HEK293 (cell line): Measurements from ENCODE around the gene KRTCAP2.

Experiments used
- CTCF ChIA-PET: fragments of 350-600 bp; formaldehyde crosslinking; extraction: SDS; loops from one replicate; lab custom pipeline; 2021; ENCODE audit warnings: antibody characterized with exemption; lab: Yijun Ruan, JAX
- POLR2A ChIA-PET: fragments of 300-600 bp; formaldehyde crosslinking; extraction: SDS; loops from one replicate; lab custom pipeline; 2020; ENCODE audit warnings: antibody characterized with exemption, inconsistent platforms; lab: Yijun Ruan, JAX
- H3K27ac ChIP-seq: fragments of 200-500 bp; sonication (Bioruptor generic); 2 replicates; pipeline ENCODE4 v1.5.1; 2014; ENCODE audit warnings: low read depth, low read length, control low read depth, inconsistent platforms; ENCODE audit errors: extremely low read depth
- H3K36me3 ChIP-seq, 2 experiments: fragments of 200-500 bp in 1 of 2; sonication (Bioruptor generic) in 1 of 2; 1 replicate in 1 of 2; 2 replicates in 1 of 2; pipeline ENCODE4 v1.5.1; 2014 to 2017; ENCODE audit warnings: inconsistent platforms in 2 of 2, low read length in 2 of 2; ENCODE audit not compliant: control insufficient read depth in 2 of 2, insufficient read depth in 1 of 2
- H3K4me1 ChIP-seq: fragments of 200-500 bp; sonication (Bioruptor generic); 2 replicates; pipeline ENCODE4 v1.5.1; 2014; ENCODE audit warnings: mild to moderate bottlenecking, low read length, inconsistent platforms; ENCODE audit not compliant: control insufficient read depth, insufficient read depth
- H3K4me3 ChIP-seq: 2 replicates; pipeline ENCODE4 v1.5.1; 2011; ENCODE audit warnings: low read depth, mild to moderate bottlenecking, control low read depth, low read length, moderate library complexity
- H3K9me3 ChIP-seq: fragments of 200-500 bp; sonication (Bioruptor generic); 2 replicates; pipeline ENCODE4 v1.5.1; 2014; ENCODE audit warnings: low read depth, low read length, inconsistent platforms; ENCODE audit not compliant: control insufficient read depth, insufficient read depth
- HIC1 ChIP-seq: fragments of 450-650 bp; formaldehyde crosslinking; IDR thresholded peaks from 2 replicates; pipeline ENCODE4 v1.5.1; 2016; ENCODE audit warnings: missing biosample characterization, missing genetic modification characterization
- INSM2 ChIP-seq: fragments of 450-650 bp; formaldehyde crosslinking; IDR thresholded peaks from 2 replicates; pipeline ENCODE4 v1.5.1; 2016; ENCODE audit warnings: missing biosample characterization, missing genetic modification characterization
- KLF7 ChIP-seq: fragments of 450-650 bp; formaldehyde crosslinking; IDR thresholded peaks from 2 replicates; pipeline ENCODE4 v1.5.1; 2016; ENCODE audit warnings: missing biosample characterization, missing genetic modification characterization, borderline replicate concordance
- PRDM2 ChIP-seq: fragments of 450-650 bp; formaldehyde crosslinking; IDR thresholded peaks from 2 replicates; pipeline ENCODE4 v1.5.1; 2016; ENCODE audit warnings: missing biosample characterization, missing genetic modification characterization, borderline replicate concordance
- SP2 ChIP-seq: fragments of 450-650 bp; formaldehyde crosslinking; IDR thresholded peaks from 2 replicates; pipeline ENCODE4 v1.5.1; 2016; ENCODE audit warnings: missing biosample characterization, missing genetic modification characterization
- ZBTB17 ChIP-seq: fragments of 450-650 bp; formaldehyde crosslinking; IDR thresholded peaks from 2 replicates; pipeline ENCODE4 v1.5.1; 2016; ENCODE audit warnings: missing biosample characterization, missing genetic modification characterization
- ZFP37 ChIP-seq: fragments of 450-650 bp; formaldehyde crosslinking; IDR thresholded peaks from 2 replicates; pipeline ENCODE4 v1.5.1; 2016; ENCODE audit warnings: missing biosample characterization, missing genetic modification characterization
- ZIC2 ChIP-seq: fragments of 450-650 bp; formaldehyde crosslinking; IDR thresholded peaks from 2 replicates; pipeline ENCODE4 v1.5.1; 2016; ENCODE audit warnings: missing biosample characterization, missing genetic modification characterization
- ZNF121 ChIP-seq: fragments of 450-650 bp; formaldehyde crosslinking; IDR thresholded peaks from 2 replicates; pipeline ENCODE4 v1.5.1; 2016; ENCODE audit warnings: missing biosample characterization, missing genetic modification characterization
- ZNF133 ChIP-seq: fragments of 450-650 bp; formaldehyde crosslinking; IDR thresholded peaks from 2 replicates; pipeline ENCODE4 v1.5.1; 2016; ENCODE audit warnings: missing biosample characterization, missing genetic modification characterization
- ZNF155 ChIP-seq: fragments of 450-650 bp; formaldehyde crosslinking; IDR thresholded peaks from 2 replicates; pipeline ENCODE4 v1.5.1; 2016; ENCODE audit warnings: missing biosample characterization, missing genetic modification characterization
- ZNF223 ChIP-seq: fragments of 450-650 bp; formaldehyde crosslinking; IDR thresholded peaks from 2 replicates; pipeline ENCODE4 v1.5.1; 2016; ENCODE audit warnings: missing biosample characterization, missing genetic modification characterization
- ZNF26 ChIP-seq: fragments of 450-650 bp; formaldehyde crosslinking; IDR thresholded peaks from 2 replicates; pipeline ENCODE4 v1.5.1; 2016; ENCODE audit warnings: missing biosample characterization, missing genetic modification characterization
- ZNF302 ChIP-seq: fragments of 450-650 bp; formaldehyde crosslinking; IDR thresholded peaks from 2 replicates; pipeline ENCODE4 v1.5.1; 2016; ENCODE audit warnings: missing biosample characterization, missing genetic modification characterization, low read depth
- ZNF335 ChIP-seq: fragments of 450-650 bp; formaldehyde crosslinking; conservative IDR thresholded peaks from 2 replicates; pipeline ENCODE4 v1.5.1; 2016; ENCODE audit warnings: missing biosample characterization, missing genetic modification characterization
- ZNF449 ChIP-seq: fragments of 450-650 bp; formaldehyde crosslinking; IDR thresholded peaks from 2 replicates; pipeline ENCODE4 v1.5.1; 2017; ENCODE audit warnings: missing biosample characterization, mild to moderate bottlenecking, missing genetic modification characterization, moderate library complexity
- ZNF544 ChIP-seq: fragments of 450-650 bp; formaldehyde crosslinking; IDR thresholded peaks from 2 replicates; pipeline ENCODE4 v1.5.0; 2017; ENCODE audit warnings: missing biosample characterization, missing genetic modification characterization
- ZNF561 ChIP-seq: fragments of 450-650 bp; IDR thresholded peaks from 2 replicates; pipeline ENCODE4 v1.5.1; 2018; ENCODE audit warnings: missing biosample characterization, missing genetic modification characterization, borderline replicate concordance
- ZNF600 ChIP-seq: fragments of 450-650 bp; formaldehyde crosslinking; IDR thresholded peaks from 2 replicates; pipeline ENCODE4 v1.5.1; 2016; ENCODE audit warnings: missing biosample characterization, missing genetic modification characterization
- ZNF645 ChIP-seq: fragments of 450-650 bp; formaldehyde crosslinking; IDR thresholded peaks from 2 replicates; pipeline ENCODE4; 2016; ENCODE audit warnings: missing biosample characterization, missing genetic modification characterization
- ZNF654 ChIP-seq: fragments of 450-650 bp; formaldehyde crosslinking; IDR thresholded peaks from 2 replicates; pipeline ENCODE4 v1.5.1; 2016; ENCODE audit warnings: low read depth, missing biosample characterization, missing genetic modification characterization
- ZNF837 ChIP-seq: fragments of 450-650 bp; formaldehyde crosslinking; IDR thresholded peaks from 2 replicates; pipeline ENCODE4 v1.5.1; 2016; ENCODE audit warnings: missing biosample characterization, missing genetic modification characterization
- ZXDB ChIP-seq: fragments of 450-650 bp; formaldehyde crosslinking; IDR thresholded peaks from 2 replicates; pipeline ENCODE4 v1.5.1; 2016; ENCODE audit warnings: missing biosample characterization, missing genetic modification characterization

KRTCAP2 gene

GRCh38 chr1:155135415-155136028 lies 37.6 kb downstream of the KRTCAP2 start, which contains the start of gene SLC50A1:
Gene SLC50A1 (plus strand): TSS chr1:155135852. CDS start chr1:155135912, 60 bp downstream.
- Histone ChIP-seq H3K4me1 (no peaks in the 10 kb centered on the region), H3K27ac (peak within 1 kb of the TSS; percentile 88), H3K36me3 (peaks cover 3 to 55% of the 10 kb centered on the region in 2 experiments; a peak in 2 of 3 replicates), H3K9me3 (no peaks in the 10 kb centered on the region), H3K4me3 (peak within 1 kb of the TSS; percentile 58)
- ChIA-PET POLR2A (interaction anchor here (0.9 to 2.2 kb wide), 7 partner anchors 9 to 58 kb away, joined by 3 to 13 read pairs (median 4); partner anchors contain the start of genes KRTCAP2 and TRIM46), CTCF (interaction anchor here (0.9 to 8.1 kb wide), 8 partner anchors 27 to 74 kb away, joined by 3 to 54 read pairs (median 4); partner anchors contain the start of gene KRTCAP2)
- TF ChIP-seq ZNF335 (tag by site-specific recombination) (peak; percentile 67), ZXDB (tag by site-specific recombination) (no peak), ZNF837 (tag by site-specific recombination) (0 out of 2 replicates have a peak, but pooled peaks have one; percentile 43), ZIC2 (peak; percentile 23; the same call in 1 of the 2 replicates), ZNF302 (tag by site-specific recombination) (no peak), ZBTB17 (tag by site-specific recombination) (0 out of 2 replicates have a peak, but pooled peaks have one; percentile 61), HIC1 (tag by site-specific recombination) (no peak), KLF7 (tag by site-specific recombination) (no peak; the same call in 1 of the 2 replicates), PRDM2 (tag by site-specific recombination) (no peak), ZNF223 (tag by site-specific recombination) (no peak), ZNF561 (peak; percentile 54; the same call in 1 of the 2 replicates), ZNF121 (tag by site-specific recombination) (no peak), ZNF544 (no peak), ZFP37 (tag by site-specific recombination) (peak; percentile 80), SP2 (tag by site-specific recombination) (peak; percentile 87), ZNF645 (no peak), ZNF600 (peak; percentile 85; the same call in 1 of the 2 replicates), ZNF449 (peak; percentile 83), ZNF155 (tag by site-specific recombination) (no peak), INSM2 (tag by site-specific recombination) (no peak), ZNF133 (tag by site-specific recombination) (no peak), ZNF26 (tag by site-specific recombination) (no peak), ZNF654 (tag by site-specific recombination) (no peak)
